ENCODE data around the gene CFAP61.

The CFAP61 gene

GRCh38 chr20:20277894-20278335 is 225.6 kb downstream of the CFAP61 start:
- DNase-seq, result no peak

- DNase-seq, result no peak
Observed at GRCh38 chr20:20286061-20286460, 233.7 kb downstream of the CFAP61 start.

GRCh38 chr20:20289331-20289730 is 237.0 kb downstream of the CFAP61 start:
- DNase-seq, result no peak

- no peak for DNase-seq
Observed at GRCh38 chr20:20292472-20292871, 240.1 kb downstream of the CFAP61 start.

GRCh38 chr20:20293141-20293540 is 240.8 kb downstream of the CFAP61 start:
- DNase-seq, result no peak

GRCh38 chr20:20293691-20294385 is 241.5 kb downstream of the CFAP61 start:
- DNase-seq, result no peak

GRCh38 chr20:20295621-20296498 is 243.5 kb downstream of the CFAP61 start:
- no peak for DNase-seq

GRCh38 chr20:20297181-20297580 is 244.8 kb downstream of the CFAP61 start:
- no peak for DNase-seq

- no peak for DNase-seq
Observed at GRCh38 chr20:20297752-20298151, 245.4 kb downstream of the CFAP61 start.

GRCh38 chr20:20299904-20300303 is 247.6 kb downstream of the CFAP61 start:
- DNase-seq, result no peak

GRCh38 chr20:20303320-20303719 is 251.0 kb downstream of the CFAP61 start:
- no peak for DNase-seq

- DNase-seq, result no peak
Observed at GRCh38 chr20:20303742-20304141, 251.4 kb downstream of the CFAP61 start.

GRCh38 chr20:20304942-20305341 is 252.6 kb downstream of the CFAP61 start:
- no peak for DNase-seq

- DNase-seq, result no peak
Observed at GRCh38 chr20:20312562-20312961, 260.2 kb downstream of the CFAP61 start.

GRCh38 chr20:20317195-20317594 is 264.9 kb downstream of the CFAP61 start:
- DNase-seq, result no peak

GRCh38 chr20:20317621-20318364 is 265.5 kb downstream of the CFAP61 start:
- DNase-seq, result no peak

GRCh38 chr20:20318365-20319161 is 266.2 kb downstream of the CFAP61 start:
- peak; percentile 60 for DNase-seq

- no peak for DNase-seq
Observed at GRCh38 chr20:20321134-20321533, 268.8 kb downstream of the CFAP61 start.

- no peak for DNase-seq
Observed at GRCh38 chr20:20321917-20322316, 269.6 kb downstream of the CFAP61 start.

GRCh38 chr20:20322912-20323311 is 270.6 kb downstream of the CFAP61 start:
- no peak for DNase-seq

GRCh38 chr20:20327746-20328145 is 275.4 kb downstream of the CFAP61 start:
- no peak for DNase-seq

GRCh38 chr20:20329564-20329963 is 277.2 kb downstream of the CFAP61 start:
- no peak for DNase-seq

GRCh38 chr20:20331156-20331555 is 278.8 kb downstream of the CFAP61 start:
- peak; percentile 5 for DNase-seq
